Heart left ventricle (tissue), 13 donors: ENCODE measurements around the gene CELSR3.

Experiments
- POLR2A ChIP-seq, 2 donors: fragments of 450-650 bp; IDR thresholded peaks; one replicate each; pipeline ENCODE4 v1.6.1; 2017; ENCODE audit warnings: antibody characterized with exemption in 2 of 2, mild to moderate bottlenecking in 2 of 2, moderate library complexity in 2 of 2
- TF ChIP-seq, protein P1 (sequence below), 12 donors: fragments of 200-600 bp; sonication (generic) in 4 of 12; IDR thresholded peaks; one replicate each; pipeline versions ENCODE4 v1.5.0 to v1.8.0; 2018 to 2022; ENCODE audit warnings: antibody characterized with exemption in 12 of 12, mild to moderate bottlenecking in 5 of 12
- donor health status: ischemic (EF 13 %, LVEDD 7.1; RV severe dilation, severe dysfunction).
- donor health status: DM: no; HTN: yes; CAD: no.
- donor health status: DM: no; HTN: no; CAD: no.
- donor health status: ischemic (EF 25% LVEDD 6.9; RV normal size, moderate dysfunction).
- donor health status: ischemic (EF 25% LVEDD 5.7; RV mildly dilated, moderate dysfunction).
- donor health status: ischemic (EF 35%, LVEDD 5.7; RV mildly dilated, moderate dysfunction).
- donor health status: nonischemic (EF 11% LVEDD 7.7; RV severe dilation, severe dysfunction).
- donor health status: DM: yes; HTN: yes; CAD: no.
- donor health status: PGD.
- donor health status: ischemic (EF 29% LVEDD 5.4; RV normal size, mild dysfunction).
- donor health status: nonischemic (EF 23%, LVEDD 6.1; RV moderate dilation, normal function).

GRCh38 chr3:48660800-48661400, 1.8 kb downstream of the CELSR3 start:
- TF ChIP-seq, protein P1, sequence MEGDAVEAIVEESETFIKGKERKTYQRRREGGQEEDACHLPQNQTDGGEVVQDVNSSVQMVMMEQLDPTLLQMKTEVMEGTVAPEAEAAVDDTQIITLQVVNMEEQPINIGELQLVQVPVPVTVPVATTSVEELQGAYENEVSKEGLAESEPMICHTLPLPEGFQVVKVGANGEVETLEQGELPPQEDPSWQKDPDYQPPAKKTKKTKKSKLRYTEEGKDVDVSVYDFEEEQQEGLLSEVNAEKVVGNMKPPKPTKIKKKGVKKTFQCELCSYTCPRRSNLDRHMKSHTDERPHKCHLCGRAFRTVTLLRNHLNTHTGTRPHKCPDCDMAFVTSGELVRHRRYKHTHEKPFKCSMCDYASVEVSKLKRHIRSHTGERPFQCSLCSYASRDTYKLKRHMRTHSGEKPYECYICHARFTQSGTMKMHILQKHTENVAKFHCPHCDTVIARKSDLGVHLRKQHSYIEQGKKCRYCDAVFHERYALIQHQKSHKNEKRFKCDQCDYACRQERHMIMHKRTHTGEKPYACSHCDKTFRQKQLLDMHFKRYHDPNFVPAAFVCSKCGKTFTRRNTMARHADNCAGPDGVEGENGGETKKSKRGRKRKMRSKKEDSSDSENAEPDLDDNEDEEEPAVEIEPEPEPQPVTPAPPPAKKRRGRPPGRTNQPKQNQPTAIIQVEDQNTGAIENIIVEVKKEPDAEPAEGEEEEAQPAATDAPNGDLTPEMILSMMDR (IDR thresholded peaks at IDR 0.05): no peak
- no peak for TF ChIP-seq POLR2A (IDR thresholded peaks at IDR 0.05)
